ENCODE measurements around the gene FNDC10. TPM values are rescaled to one million over a fixed set of nuclear protein-coding genes. Genes with fewer than 3 reads are reported as not detected.

FNDC10 gene
- total RNA-seq, 1 experiment from 2014 or later = 30.4 TPM

GRCh38 chr1:1563688-1564087 is 36.2 kb downstream of the FNDC10 start:
- Mint-ChIP-seq H3K4me1 (no peaks in the 10 kb centered on the region), H3K27me3 (ENCODE audit: low read depth) (no peaks in the 10 kb centered on the region), H3K4me3 (no peak overlapping the region), H3K9me3 (no peaks in the 10 kb centered on the region), H3K27ac (no peak overlapping the region), H3K36me3 (peaks cover 35% of the 10 kb centered on the region)
- TF ChIP-seq MXD4 (CRISPR knock-in tag; IDR thresholded peaks at IDR 0.05; ENCODE audit: borderline replicate concordance) (no peak), IRF2 (CRISPR knock-in tag; IDR thresholded peaks at IDR 0.05; ENCODE audit: borderline replicate concordance, low read depth) (no peak), SOX15 (CRISPR knock-in tag; IDR thresholded peaks at IDR 0.05) (no peak), ZNF671 (CRISPR knock-in tag; IDR thresholded peaks at IDR 0.05) (no peak), TEAD4 (CRISPR knock-in tag; IDR thresholded peaks at IDR 0.05) (no peak), OVOL2 (CRISPR knock-in tag; IDR thresholded peaks at IDR 0.05; ENCODE audit: borderline replicate concordance) (no peak), ERG (CRISPR knock-in tag; IDR thresholded peaks at IDR 0.05) (no peak), RELA (CRISPR knock-in tag; IDR thresholded peaks at IDR 0.05; ENCODE audit: borderline replicate concordance) (no peak), GABPB1 (CRISPR knock-in tag; IDR thresholded peaks at IDR 0.05) (no peak), FOXP1 (CRISPR knock-in tag; IDR thresholded peaks at IDR 0.05; ENCODE audit: borderline replicate concordance) (no peak), ZNF263 (CRISPR knock-in tag; IDR thresholded peaks at IDR 0.05; ENCODE audit: low read depth) (no peak), EMX1 (CRISPR knock-in tag; IDR thresholded peaks at IDR 0.05) (no peak)
- TF ChIP-seq, protein P1, sequence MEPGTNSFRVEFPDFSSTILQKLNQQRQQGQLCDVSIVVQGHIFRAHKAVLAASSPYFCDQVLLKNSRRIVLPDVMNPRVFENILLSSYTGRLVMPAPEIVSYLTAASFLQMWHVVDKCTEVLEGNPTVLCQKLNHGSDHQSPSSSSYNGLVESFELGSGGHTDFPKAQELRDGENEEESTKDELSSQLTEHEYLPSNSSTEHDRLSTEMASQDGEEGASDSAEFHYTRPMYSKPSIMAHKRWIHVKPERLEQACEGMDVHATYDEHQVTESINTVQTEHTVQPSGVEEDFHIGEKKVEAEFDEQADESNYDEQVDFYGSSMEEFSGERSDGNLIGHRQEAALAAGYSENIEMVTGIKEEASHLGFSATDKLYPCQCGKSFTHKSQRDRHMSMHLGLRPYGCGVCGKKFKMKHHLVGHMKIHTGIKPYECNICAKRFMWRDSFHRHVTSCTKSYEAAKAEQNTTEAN (CRISPR knock-in tag; IDR thresholded peaks at IDR 0.05) = no peak
- TF ChIP-seq, protein P2, sequence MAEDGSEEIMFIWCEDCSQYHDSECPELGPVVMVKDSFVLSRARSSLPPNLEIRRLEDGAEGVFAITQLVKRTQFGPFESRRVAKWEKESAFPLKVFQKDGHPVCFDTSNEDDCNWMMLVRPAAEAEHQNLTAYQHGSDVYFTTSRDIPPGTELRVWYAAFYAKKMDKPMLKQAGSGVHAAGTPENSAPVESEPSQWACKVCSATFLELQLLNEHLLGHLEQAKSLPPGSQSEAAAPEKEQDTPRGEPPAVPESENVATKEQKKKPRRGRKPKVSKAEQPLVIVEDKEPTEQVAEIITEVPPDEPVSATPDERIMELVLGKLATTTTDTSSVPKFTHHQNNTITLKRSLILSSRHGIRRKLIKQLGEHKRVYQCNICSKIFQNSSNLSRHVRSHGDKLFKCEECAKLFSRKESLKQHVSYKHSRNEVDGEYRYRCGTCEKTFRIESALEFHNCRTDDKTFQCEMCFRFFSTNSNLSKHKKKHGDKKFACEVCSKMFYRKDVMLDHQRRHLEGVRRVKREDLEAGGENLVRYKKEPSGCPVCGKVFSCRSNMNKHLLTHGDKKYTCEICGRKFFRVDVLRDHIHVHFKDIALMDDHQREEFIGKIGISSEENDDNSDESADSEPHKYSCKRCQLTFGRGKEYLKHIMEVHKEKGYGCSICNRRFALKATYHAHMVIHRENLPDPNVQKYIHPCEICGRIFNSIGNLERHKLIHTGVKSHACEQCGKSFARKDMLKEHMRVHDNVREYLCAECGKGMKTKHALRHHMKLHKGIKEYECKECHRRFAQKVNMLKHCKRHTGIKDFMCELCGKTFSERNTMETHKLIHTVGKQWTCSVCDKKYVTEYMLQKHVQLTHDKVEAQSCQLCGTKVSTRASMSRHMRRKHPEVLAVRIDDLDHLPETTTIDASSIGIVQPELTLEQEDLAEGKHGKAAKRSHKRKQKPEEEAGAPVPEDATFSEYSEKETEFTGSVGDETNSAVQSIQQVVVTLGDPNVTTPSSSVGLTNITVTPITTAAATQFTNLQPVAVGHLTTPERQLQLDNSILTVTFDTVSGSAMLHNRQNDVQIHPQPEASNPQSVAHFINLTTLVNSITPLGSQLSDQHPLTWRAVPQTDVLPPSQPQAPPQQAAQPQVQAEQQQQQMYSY (CRISPR knock-in tag; IDR thresholded peaks at IDR 0.05) = no peak
- no peak for DNase-seq (ENCODE audit: low spot score)
- POLR2A ChIA-PET = no interaction called here
- ATAC-seq = no peak
- CTCF ChIA-PET = no interaction called here

DNA sequence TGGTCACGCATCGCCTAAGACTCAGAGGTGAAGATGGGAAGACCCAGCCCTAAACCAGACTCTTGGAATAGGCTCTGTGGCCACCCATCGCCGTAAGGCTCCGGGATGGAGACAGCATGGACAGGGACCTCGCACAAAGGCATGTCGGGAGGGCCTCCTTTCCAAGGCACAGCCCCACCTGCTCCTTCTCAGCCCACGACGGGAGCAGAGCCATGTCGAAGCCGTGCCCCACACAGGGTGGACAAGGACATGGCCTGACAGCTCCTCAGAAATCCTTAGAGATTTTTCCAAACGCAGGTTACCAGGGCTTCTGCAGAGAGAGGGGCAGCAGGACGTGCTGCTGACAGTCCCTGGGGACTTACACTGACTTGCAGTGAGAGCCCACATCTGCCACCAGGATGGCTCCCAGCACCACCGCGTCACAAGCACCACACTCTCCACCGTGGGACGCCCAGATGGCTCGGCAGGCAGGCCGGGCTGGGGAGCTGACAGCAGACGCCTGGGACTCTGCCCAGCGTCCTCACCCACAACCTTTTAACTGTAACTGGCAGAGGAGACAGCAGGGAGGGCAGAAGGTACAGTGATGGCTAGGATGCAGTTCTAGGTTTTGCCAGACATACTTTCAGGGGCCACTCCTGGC is 37.3 kb downstream of the FNDC10 start:
- CTCF ChIA-PET = no interaction called here
- no peak for DNase-seq (ENCODE audit: low spot score)
- Mint-ChIP-seq H3K27ac (no peak overlapping the region), H3K4me3 (no peak overlapping the region), H3K36me3 (peaks cover 35% of the 10 kb centered on the region), H3K27me3 (ENCODE audit: low read depth) (no peaks in the 10 kb centered on the region), H3K9me3 (no peaks in the 10 kb centered on the region), H3K4me1 (no peaks in the 10 kb centered on the region)
- TF ChIP-seq AR (CRISPR knock-in tag; IDR thresholded peaks at IDR 0.05) (no peak), TP53 (CRISPR knock-in tag; IDR thresholded peaks at IDR 0.05) (no peak), TEAD1 (CRISPR knock-in tag; IDR thresholded peaks at IDR 0.05) (no peak), MLX (CRISPR knock-in tag; IDR thresholded peaks at IDR 0.05) (no peak), SP1 (CRISPR knock-in tag; conservative IDR thresholded peaks at IDR 0.05) (no peak), ZNF671 (CRISPR knock-in tag; IDR thresholded peaks at IDR 0.05) (no peak)
- POLR2A ChIA-PET = no interaction called here
- ATAC-seq = no peak

Measured in WTC11 (cell line).